ENCODE measurements around the gene ZNF423. TPM values are rescaled to one million over a fixed set of nuclear protein-coding genes. Genes with fewer than 3 reads are reported as not detected.
"Not testable (repeated sequence)": the region's sequence is repeated elsewhere in the genome, so short reads cannot be mapped to it uniquely, and the experiment has no call there.

Gene ZNF423
- total RNA-seq, 2 experiments from 2014 or later = not detected

DNA sequence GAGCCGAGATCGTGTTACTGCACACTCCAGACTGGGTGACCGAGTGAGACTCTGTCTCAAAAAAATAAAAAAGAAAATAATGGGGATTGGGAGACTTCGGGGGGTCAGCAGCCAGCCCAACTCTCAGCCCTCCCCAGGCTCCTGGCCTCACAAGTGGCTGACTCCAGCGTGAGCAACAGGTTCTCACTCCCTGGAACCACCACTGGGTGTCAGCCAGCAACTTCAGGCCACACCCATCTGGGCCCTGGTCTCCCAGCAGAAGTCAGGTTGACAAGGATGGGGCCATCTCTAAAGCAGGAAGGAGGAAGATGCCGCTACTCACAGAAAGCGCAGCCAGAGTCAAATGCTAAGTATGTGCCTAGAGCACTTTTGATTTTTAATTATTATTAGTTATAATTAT is 342.9 kb downstream of the ZNF423 start:
- Mint-ChIP-seq H3K4me1 (no peaks in the 10 kb centered on the region), H3K9me3 (no peaks in the 10 kb centered on the region), H3K4me3 (no peak overlapping the region), H3K27me3 (no peaks in the 10 kb centered on the region), H3K36me3 (ENCODE audit: low read depth) (no peaks in the 10 kb centered on the region), H3K27ac (no peak overlapping the region)
- ChIA-PET CTCF (no interaction called here), POLR2A (no interaction called here)
- no peak for DNase-seq

DNA sequence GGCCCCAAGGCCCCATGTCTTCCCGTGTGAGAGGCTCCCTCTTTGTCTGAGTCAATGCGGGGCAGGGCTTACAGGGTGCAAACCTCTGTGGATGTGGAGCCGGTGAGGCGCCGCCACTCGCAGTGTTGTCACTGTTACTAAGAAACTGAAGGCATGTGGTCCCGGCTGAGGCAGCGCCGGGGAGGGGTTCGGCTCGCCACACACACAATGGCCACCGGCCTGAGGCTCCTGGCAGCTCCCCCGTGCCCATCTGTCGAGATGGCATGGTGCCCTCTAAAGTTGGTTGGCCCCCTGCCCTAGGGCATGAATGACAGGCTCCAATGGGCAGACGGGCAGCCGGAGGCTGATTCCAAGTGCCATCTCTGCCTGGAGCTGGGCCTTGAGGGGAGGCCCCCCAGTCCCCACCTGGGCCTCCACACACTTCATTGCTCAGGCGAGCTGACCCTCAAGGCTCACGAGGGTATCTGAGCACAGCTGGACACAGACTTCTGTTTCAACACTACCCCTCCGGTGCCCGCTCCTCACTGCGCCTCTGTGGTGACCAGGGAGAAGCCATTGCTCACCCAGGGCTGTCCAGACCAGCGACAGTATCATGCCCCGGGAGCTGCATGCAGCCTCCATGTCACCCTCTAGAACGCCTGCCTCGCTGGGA is 345.1 kb downstream of the ZNF423 start:
- Mint-ChIP-seq H3K9me3 (no peaks in the 10 kb centered on the region), H3K4me3 (no peak overlapping the region)
- POLR2A ChIA-PET = no interaction called here

DNA sequence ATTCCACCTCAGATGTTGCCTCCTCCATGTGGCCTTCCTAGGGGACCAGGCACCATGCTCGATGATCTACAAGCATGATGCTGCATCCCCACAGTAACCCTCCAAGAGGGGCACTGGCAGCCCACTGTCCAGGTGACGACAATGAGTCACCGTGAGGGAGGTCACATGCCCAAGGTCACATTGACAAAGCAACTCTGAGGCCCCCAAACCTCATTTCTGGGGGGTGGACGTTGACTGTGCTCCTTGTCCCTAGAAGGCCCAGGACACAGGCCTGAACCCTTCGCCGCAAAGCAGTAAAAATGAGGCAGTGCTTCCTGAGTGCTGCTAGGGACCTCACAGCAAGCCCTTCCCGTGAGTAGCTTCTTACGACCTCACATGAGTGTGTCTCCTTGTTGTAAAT is 345.8 kb downstream of the ZNF423 start:
- Mint-ChIP-seq H3K27me3 (no peaks in the 10 kb centered on the region), H3K4me1 (no peaks in the 10 kb centered on the region), H3K27ac (no peak overlapping the region), H3K9me3 (no peaks in the 10 kb centered on the region), H3K4me3 (no peak overlapping the region), H3K36me3 (ENCODE audit: low read depth) (no peaks in the 10 kb centered on the region)
- CTCF ChIA-PET = no interaction called here
- POLR2A ChIA-PET = no interaction called here
- no peak for DNase-seq

More for the DNA sequence above, 345.1 kb downstream of the ZNF423 start:
- no peak for DNase-seq
- Mint-ChIP-seq H3K27ac (no peak overlapping the region), H3K4me1 (no peaks in the 10 kb centered on the region), H3K36me3 (ENCODE audit: low read depth) (no peaks in the 10 kb centered on the region), H3K27me3 (no peaks in the 10 kb centered on the region)
- CTCF ChIA-PET = no interaction called here

DNA sequence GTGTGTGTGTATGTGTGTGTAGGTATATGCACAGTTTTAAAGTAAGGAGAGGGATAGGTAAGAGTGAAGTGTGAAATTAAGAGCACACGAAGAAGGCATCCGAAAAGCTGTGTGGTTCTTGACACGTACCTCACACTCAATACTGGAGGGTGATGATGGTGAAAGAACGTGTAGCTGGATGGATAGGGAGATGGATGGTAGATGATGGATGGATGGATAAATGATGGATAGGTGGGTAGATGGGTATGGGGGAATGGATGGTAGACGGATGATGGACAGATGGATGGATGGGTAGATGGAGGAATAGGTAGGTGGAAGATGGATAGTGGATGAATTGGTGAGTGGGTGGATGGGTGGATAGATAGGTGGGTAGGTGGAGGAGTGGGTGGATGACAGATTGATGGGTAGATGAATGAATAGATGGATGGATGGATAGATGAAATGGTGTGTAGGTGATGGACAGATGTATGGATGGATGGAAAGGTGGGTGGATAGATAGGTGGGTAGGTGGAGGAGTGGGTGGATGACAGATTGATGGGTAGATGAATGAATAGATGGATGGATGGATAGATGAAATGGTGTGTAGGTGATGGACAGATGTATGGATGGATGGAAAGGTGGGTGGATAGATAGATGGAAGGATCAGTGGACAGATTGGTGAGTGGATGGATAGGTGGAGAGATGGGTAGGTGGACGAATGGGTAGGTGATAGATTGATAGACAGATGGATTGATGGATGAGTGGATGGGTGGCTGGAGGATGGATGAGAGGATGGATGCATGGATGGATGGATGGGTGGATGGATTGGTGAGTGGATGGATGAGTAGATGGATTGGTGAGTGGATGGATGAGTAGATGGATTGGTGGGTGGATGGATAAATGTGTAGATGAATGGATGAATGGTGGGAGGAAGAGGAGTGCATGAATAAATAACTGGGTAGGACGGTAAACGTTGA is 349.6 kb downstream of the ZNF423 start:
- H3K36me3 Mint-ChIP-seq (ENCODE audit: low read depth); H3K4me3 Mint-ChIP-seq; H3K27ac Mint-ChIP-seq; H3K27me3 Mint-ChIP-seq; H3K4me1 Mint-ChIP-seq; H3K9me3 Mint-ChIP-seq; POLR2A ChIA-PET; DNase-seq: not testable (repeated sequence)
- CTCF ChIA-PET = interaction anchor here (0.5 to 2.1 kb wide), 2 partner anchors 15 to 834 kb away, joined by 3 to 6 read pairs; no protein-coding TSS in a partner anchor

DNA sequence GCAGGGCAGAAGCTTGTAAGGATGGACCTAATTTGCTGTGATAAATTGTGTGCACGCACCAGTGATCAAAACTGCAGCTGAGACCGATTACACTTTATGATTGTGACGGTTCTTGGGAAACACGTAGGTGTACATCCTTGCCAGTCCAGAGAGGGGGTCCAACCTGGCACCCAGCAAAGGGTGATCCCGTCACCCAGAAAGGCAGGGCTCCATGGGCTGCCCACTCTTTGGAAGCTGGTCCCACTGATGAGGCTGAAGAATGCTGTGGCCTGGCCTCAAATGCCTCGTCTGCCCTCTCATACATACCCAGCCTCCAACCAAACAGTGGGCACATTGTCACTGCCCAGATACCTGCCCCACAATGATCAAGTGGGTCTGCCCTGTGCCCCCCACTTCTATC is 350.4 kb downstream of the ZNF423 start:
- ChIA-PET POLR2A (no interaction called here), CTCF (interaction anchor here (2.1 kb wide), 1 partner anchor 15 kb away, joined by 6 read pairs; no protein-coding TSS in a partner anchor)
- no peaks in the 10 kb centered on the region for H3K36me3 Mint-ChIP-seq (ENCODE audit: low read depth)
- H3K4me3 Mint-ChIP-seq = no peak overlapping the region
- no peak for DNase-seq
- H3K27me3 Mint-ChIP-seq = no peaks in the 10 kb centered on the region
- H3K4me1 Mint-ChIP-seq = peaks cover 7% of the 10 kb centered on the region
- H3K27ac Mint-ChIP-seq = no peak overlapping the region
- no peaks in the 10 kb centered on the region for H3K9me3 Mint-ChIP-seq

DNA sequence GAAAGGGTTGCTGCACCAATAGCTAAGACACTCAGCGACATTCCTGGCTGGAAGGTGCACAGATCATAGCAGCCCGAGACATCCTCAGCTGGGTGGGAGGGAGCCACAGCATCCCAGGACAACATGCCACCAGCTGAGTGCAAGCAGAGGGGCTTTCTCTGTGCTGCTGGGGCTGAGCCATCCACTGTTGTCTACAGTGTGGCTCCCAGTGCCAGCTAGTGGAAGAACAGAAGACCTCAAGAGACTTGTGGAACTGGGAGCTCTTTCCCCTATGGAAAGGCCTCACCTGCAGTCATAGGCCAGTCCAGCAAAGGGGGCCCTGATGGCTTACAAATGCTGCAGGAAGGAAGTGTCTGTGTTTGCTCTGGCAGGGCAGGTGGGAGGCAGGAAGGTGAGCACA is 351.3 kb downstream of the ZNF423 start:
- no peak overlapping the region for H3K27ac Mint-ChIP-seq
- ChIA-PET CTCF (interaction anchor here (0.6 to 2.1 kb wide), 2 partner anchors 16 to 41 kb away, joined by 3 to 6 read pairs; no protein-coding TSS in a partner anchor), POLR2A (no interaction called here)
- no peak for DNase-seq
- H3K27me3 Mint-ChIP-seq = no peaks in the 10 kb centered on the region
- no peak overlapping the region for H3K4me3 Mint-ChIP-seq
- no peaks in the 10 kb centered on the region for H3K9me3 Mint-ChIP-seq
- H3K4me1 Mint-ChIP-seq = peaks cover 7% of the 10 kb centered on the region
- H3K36me3 Mint-ChIP-seq (ENCODE audit: low read depth) = no peaks in the 10 kb centered on the region

DNA sequence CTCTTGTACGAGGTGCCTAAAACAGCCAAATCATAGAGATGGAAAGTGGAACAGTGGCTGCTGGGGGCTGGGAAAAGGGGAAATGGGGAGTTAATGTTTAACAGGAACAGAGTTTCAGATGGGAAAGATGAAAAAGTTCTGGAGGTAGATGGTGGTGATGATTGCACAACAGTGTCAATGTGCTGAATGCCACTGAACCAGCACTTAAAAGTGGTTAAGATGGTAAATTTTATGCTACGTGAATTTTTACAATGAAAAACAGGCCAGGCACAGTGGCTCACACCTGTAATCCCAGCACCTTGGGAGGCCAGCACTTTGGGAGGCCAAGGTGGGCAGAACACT is 351.9 kb downstream of the ZNF423 start:
- CTCF ChIA-PET = interaction anchor here (2.1 kb wide), 1 partner anchor 17 kb away, joined by 6 read pairs; no protein-coding TSS in a partner anchor
- no peak for DNase-seq
- no peak overlapping the region for H3K4me3 Mint-ChIP-seq
- no peaks in the 10 kb centered on the region for H3K27me3 Mint-ChIP-seq
- H3K9me3 Mint-ChIP-seq = no peaks in the 10 kb centered on the region
- H3K4me1 Mint-ChIP-seq = peaks cover 7% of the 10 kb centered on the region
- no peaks in the 10 kb centered on the region for H3K36me3 Mint-ChIP-seq (ENCODE audit: low read depth)
- POLR2A ChIA-PET = no interaction called here
- no peak overlapping the region for H3K27ac Mint-ChIP-seq

DNA sequence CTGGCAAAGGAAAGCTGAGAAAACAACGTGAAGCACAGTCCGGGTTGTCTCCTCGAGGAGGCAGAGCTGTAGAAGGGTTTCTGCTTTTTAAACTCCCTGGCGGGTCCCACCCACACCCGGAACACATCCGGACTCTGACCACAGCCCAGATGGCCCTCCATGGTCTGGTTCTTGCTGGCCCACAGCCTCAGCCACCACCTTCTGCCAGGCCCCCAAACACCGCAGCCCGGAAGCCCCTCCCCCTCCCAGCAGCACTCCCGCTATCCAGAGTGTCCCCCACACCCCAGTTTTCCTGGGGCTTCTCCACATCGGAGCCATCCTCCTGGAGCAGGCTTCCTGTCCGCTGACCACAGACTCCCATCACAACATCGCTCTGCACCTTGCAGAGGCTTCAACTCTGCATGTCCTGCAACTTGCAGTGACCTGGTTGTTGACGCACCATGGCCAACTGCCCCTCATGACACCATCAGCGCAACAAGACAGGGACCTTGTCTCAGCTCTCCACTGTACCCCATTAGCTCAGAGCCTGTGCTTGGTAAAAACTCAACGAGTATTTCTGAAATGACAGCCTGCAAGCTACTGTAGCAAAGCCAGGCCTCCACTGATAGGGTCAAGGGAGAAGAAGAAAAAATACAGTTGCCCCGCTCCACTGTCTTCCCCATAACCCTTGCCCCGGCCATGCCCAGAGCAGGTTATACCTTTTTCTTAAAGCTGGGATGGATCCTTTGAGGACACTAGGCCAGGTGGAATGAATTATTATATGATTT is 352.5 kb downstream of the ZNF423 start:
- H3K36me3 Mint-ChIP-seq (ENCODE audit: low read depth) = no peaks in the 10 kb centered on the region
- DNase-seq = no peak
- ChIA-PET POLR2A (no interaction called here), CTCF (no interaction called here)
- no peak overlapping the region for H3K27ac Mint-ChIP-seq
- H3K4me1 Mint-ChIP-seq = peaks cover 7% of the 10 kb centered on the region
- no peaks in the 10 kb centered on the region for H3K27me3 Mint-ChIP-seq
- H3K9me3 Mint-ChIP-seq = no peaks in the 10 kb centered on the region
- H3K4me3 Mint-ChIP-seq = no peak overlapping the region

DNA sequence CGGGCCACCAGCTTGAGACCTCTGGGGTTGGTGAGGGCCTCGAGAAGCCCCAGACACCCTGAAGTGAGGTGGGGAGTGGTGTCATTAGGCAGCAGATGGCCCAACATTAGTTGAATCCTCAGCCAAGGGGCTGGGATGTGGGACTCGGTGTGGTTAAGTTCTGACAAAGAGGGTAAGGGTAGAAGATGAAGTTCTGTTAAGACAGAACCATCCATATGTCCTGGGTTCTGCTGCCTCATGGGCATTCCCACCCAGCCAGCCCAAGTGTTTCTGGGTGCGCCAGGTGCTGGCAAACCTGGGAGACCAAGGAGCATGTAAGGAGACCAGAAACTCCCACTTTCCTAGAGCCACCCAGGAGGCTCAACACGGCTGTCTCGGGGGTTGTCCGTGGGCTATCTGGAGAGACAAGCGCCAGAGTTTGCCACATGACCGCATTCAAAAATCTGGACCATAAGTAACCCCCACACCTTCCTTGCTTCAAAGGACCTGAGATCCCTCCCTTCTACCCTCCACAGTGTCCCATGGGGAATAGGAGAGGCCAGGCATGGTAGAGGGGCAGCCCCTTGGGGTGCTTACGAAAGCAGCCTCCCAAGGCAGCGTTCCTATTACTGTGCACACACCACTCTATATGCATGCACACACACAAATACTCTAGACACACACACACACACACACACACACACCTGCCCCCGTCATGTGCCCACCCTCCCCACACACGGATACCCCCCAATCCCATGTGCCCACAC is 353.6 kb downstream of the ZNF423 start:
- Mint-ChIP-seq H3K36me3 (ENCODE audit: low read depth) (no peaks in the 10 kb centered on the region), H3K27ac (no peak overlapping the region), H3K4me3 (no peak overlapping the region), H3K27me3 (no peaks in the 10 kb centered on the region), H3K4me1 (peaks cover 7% of the 10 kb centered on the region), H3K9me3 (no peaks in the 10 kb centered on the region)
- ChIA-PET CTCF (no interaction called here), POLR2A (no interaction called here)
- DNase-seq = no peak

DNA sequence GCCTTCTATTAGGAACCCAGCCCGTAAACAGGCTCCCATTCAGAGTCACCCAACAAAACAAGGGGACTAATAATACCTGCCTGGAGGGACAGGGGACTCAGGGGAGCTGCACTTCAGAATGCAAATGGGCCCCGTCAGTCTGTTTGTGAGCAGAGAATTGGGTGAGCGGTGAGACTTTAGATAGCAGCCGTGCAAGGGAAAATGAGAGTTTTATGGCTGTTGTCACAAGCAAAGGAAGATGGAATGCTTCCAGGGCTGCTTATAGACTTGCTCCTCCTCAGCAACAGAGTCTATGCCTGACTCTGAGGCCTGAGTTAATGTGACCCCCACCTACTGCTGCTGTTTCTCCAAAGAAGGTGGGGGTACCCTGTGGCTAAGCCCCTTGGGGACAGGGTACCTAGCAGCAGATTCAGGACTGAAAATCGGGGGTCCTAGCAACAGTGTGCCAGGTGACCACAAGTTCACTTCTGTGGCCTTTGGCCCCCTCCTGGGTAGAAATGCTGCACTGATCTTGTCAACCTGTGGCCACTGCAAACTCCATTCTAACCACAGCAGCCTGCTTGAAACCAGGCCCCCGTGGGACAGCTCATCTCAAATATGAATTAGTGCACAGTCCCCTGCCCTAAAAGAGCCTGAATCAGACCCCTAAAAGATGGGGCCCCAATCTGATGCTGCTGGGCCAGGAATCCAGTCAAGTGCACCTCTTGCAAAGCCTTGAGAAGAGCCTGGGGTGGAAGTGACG is 355.9 kb downstream of the ZNF423 start:
- Mint-ChIP-seq H3K4me1 (peaks cover 7% of the 10 kb centered on the region), H3K36me3 (ENCODE audit: low read depth) (no peaks in the 10 kb centered on the region), H3K27ac (no peak overlapping the region), H3K4me3 (no peak overlapping the region), H3K9me3 (no peaks in the 10 kb centered on the region), H3K27me3 (no peaks in the 10 kb centered on the region)
- no peak for DNase-seq
- ChIA-PET POLR2A (no interaction called here), CTCF (no interaction called here)

DNA sequence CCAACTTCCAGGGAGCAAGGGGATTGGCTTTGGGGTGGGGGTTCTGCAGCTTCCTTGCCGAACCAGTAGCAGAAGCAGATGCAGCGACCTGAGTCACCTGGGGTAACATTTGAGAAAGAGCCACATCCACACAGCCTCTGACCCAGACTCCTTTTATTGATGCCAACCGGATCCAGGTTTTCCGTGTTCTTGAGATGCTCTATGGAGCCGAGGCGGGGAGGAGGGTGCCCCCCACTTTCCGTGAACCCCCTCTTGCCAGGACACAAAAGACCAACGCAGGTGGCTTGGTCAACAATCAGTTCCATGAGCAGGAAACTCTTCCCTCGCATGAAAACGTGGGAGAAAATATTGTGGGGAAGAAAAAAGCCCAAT is 356.5 kb downstream of the ZNF423 start:
- DNase-seq = no peak
- H3K9me3 Mint-ChIP-seq = no peaks in the 10 kb centered on the region
- no peak overlapping the region for H3K27ac Mint-ChIP-seq
- H3K4me1 Mint-ChIP-seq = peaks cover 7% of the 10 kb centered on the region
- CTCF ChIA-PET = no interaction called here
- H3K27me3 Mint-ChIP-seq = no peaks in the 10 kb centered on the region
- no peak overlapping the region for H3K4me3 Mint-ChIP-seq
- H3K36me3 Mint-ChIP-seq (ENCODE audit: low read depth) = no peaks in the 10 kb centered on the region
- POLR2A ChIA-PET = no interaction called here

DNA sequence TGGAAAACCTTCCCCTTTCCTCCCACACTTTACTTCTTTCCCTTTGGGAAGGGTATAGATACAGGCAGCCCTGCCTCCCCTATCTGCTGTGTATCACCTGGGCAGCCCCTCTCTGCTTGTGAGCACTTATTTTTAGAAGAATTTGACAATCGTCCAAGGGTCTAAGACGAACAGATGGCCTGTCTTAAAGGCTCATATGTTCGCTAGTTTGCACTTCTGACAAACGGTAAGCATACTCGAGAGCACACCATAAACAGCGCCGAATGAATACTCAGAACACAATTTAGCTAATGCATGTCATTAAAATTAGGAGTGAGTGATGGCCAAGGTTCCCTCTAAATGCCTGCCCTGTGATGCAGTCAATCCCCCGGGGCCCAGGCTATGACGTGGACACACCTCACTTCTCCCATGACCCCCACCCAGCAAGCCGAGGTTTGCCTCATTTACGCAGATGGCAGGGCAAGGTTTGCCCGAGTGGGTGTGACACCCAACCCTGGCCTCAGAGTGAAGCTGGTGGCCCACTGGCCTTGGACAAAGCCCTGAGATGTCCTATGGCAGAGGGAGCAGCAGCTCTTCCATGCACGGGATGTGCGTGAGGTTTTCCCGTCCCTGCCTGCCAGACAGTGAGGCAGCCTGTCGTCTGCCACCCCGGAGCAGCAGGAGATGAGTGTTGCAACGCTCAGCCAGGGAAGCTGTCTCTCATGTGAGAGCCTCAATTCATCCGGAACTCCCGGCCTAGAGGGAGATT is 357.1 kb downstream of the ZNF423 start:
- no peaks in the 10 kb centered on the region for H3K36me3 Mint-ChIP-seq (ENCODE audit: low read depth)
- ChIA-PET CTCF (no interaction called here), POLR2A (no interaction called here)
- H3K27me3 Mint-ChIP-seq = no peaks in the 10 kb centered on the region
- no peaks in the 10 kb centered on the region for H3K9me3 Mint-ChIP-seq
- H3K4me3 Mint-ChIP-seq = no peak overlapping the region
- H3K4me1 Mint-ChIP-seq = peaks cover 7% of the 10 kb centered on the region
- H3K27ac Mint-ChIP-seq = no peak overlapping the region
- DNase-seq = no peak
